HepG2 (cell line): Measurements from ENCODE around the gene ALDH2. TPM values are rescaled to one million over a fixed set of nuclear protein-coding genes. Genes with fewer than 3 reads are reported as not detected.

Experiments used
- ATAC-seq: fragments of 200-7000 bp; cut with Tn5 transposase; 3 replicates; pipeline ENCODE4 v1.9.1; 2020; ENCODE audit warnings: mild to moderate bottlenecking, moderate library complexity
- BruUV-seq: library from RNA; stranded (reverse); fragments of 400-500 nt; replicated peaks from 2 replicates; lab custom pipeline; 2021; lab: Mats Ljungman, UMichigan
- CTCF ChIA-PET: fragments of 300-600 bp; formaldehyde crosslinking; extraction: SDS; loops from one replicate; lab custom pipeline; 2021; ENCODE audit warnings: low total read pairs, inconsistent platforms, low intra/inter-chr PET ratio; lab: Yijun Ruan, JAX
- POLR2A ChIA-PET: fragments of 350-600 bp; sonication (Branson Sonifier 250); formaldehyde crosslinking; loops from one replicate; lab custom pipeline; 2020; ENCODE audit warnings: antibody characterized with exemption, inconsistent platforms; lab: Yijun Ruan, JAX
- DNase-seq: peaks from one replicate; pipeline ENCODE4 v3.0.0-alpha.2; 2015; ENCODE audit warnings: low spot score
- FAIRE-seq: peaks from 3 replicates; lab custom pipeline; 2011; peaks lifted over from hg19 to GRCh38; lab: Jason Lieb, UNC
- H2AFZ ChIP-seq: one replicate; pipeline ENCODE4 v1.6.1; 2011; ENCODE audit warnings: low read length, inconsistent platforms
- H3K27ac ChIP-seq: fragments of 300-600 bp; 3 replicates; pipeline ENCODE4 v1.8.0; 2011; ENCODE audit warnings: mixed run types, mild to moderate bottlenecking, mixed read lengths, low read length, inconsistent platforms; ENCODE audit not compliant: insufficient read depth; ENCODE audit errors: extremely low read length
- H3K27me3 ChIP-seq, 2 experiments: fragments of 200-600 bp in 1 of 2; 2 replicates in 1 of 2; 3 replicates in 1 of 2; pipeline versions ENCODE4 v1.6.0 to v1.8.0; 2011; ENCODE audit warnings: low read length in 2 of 2, mild to moderate bottlenecking in 2 of 2, moderate library complexity in 2 of 2, inconsistent platforms in 1 of 2; ENCODE audit not compliant: insufficient read depth in 2 of 2, control insufficient read depth in 1 of 2
- H3K36me3 ChIP-seq, 2 experiments: fragments of 200-600 bp in 1 of 2; replicated peaks in 1 of 2; 2 replicates in 1 of 2; 3 replicates in 1 of 2; pipeline versions ENCODE4 v1.5.1 to v1.8.0; 2011; ENCODE audit warnings: low read length in 2 of 2, inconsistent platforms in 1 of 2; ENCODE audit not compliant: insufficient read depth in 2 of 2, control insufficient read depth in 1 of 2
- H3K4me1 ChIP-seq: 2 replicates; pipeline ENCODE4 v1.5.1; 2012; ENCODE audit warnings: low read length, inconsistent platforms; ENCODE audit not compliant: insufficient read depth
- H3K4me2 ChIP-seq: 2 replicates; pipeline ENCODE4 v1.6.0; 2011; ENCODE audit warnings: low read depth, low read length, inconsistent platforms
- H3K4me3 ChIP-seq, 3 experiments: fragments of 200-600 bp in 1 of 3; sonication (generic), shearing (Covaris generic) in 1 of 3; replicated peaks in 1 of 3; 2 replicates each; pipeline ENCODE4 v1.5.1; 2011 to 2016; ENCODE audit warnings: low read length in 3 of 3, inconsistent platforms in 2 of 3, low read depth in 2 of 3, mild to moderate bottlenecking in 2 of 3, control low read depth in 1 of 3, mixed read lengths in 1 of 3; ENCODE audit not compliant: insufficient read depth in 1 of 3
- H3K79me2 ChIP-seq: one replicate; pipeline ENCODE4 v1.6.1; 2011; ENCODE audit warnings: low read length, inconsistent platforms; ENCODE audit not compliant: insufficient read depth
- H3K9ac ChIP-seq: 2 replicates; pipeline ENCODE4 v1.6.0; 2011; ENCODE audit warnings: mild to moderate bottlenecking, low read depth, low read length, inconsistent platforms; ENCODE audit not compliant: insufficient read depth
- H3K9me3 ChIP-seq: 2 replicates; pipeline ENCODE4 v1.5.1; 2012; ENCODE audit warnings: mild to moderate bottlenecking, low read length
- H4K20me1 ChIP-seq: 2 replicates; pipeline ENCODE4 v1.6.0; 2011; ENCODE audit warnings: inconsistent platforms, mild to moderate bottlenecking, low read length, moderate library complexity; ENCODE audit not compliant: insufficient read depth
- AGO2 ChIP-seq: fragments of 200-400 bp; formaldehyde crosslinking; optimal IDR thresholded peaks from 2 replicates; pipeline ENCODE3; 2017; ENCODE audit warnings: mild to moderate bottlenecking, low read depth, low read length, moderate library complexity
- U2AF1 ChIP-seq: fragments of 200-400 bp; formaldehyde crosslinking; optimal IDR thresholded peaks from 2 replicates; pipeline ENCODE3; 2017; ENCODE audit warnings: mild to moderate bottlenecking, low read depth, low read length
- ZNF121 ChIP-seq: sonication (generic); formaldehyde crosslinking; IDR thresholded peaks from 2 replicates; pipeline ENCODE4 v1.5.0; 2020; ENCODE audit warnings: mild to moderate bottlenecking, missing genetic modification reagents
- ZNF33A ChIP-seq: sonication (generic); formaldehyde crosslinking; IDR thresholded peaks from 2 replicates; pipeline ENCODE4 v1.5.1; 2020; ENCODE audit warnings: missing genetic modification reagents, mild to moderate bottlenecking, moderate library complexity, borderline replicate concordance
- ZNF44 ChIP-seq: sonication (generic); formaldehyde crosslinking; IDR thresholded peaks from 2 replicates; pipeline ENCODE4 v1.5.1; 2020; ENCODE audit warnings: mild to moderate bottlenecking, missing genetic modification reagents
- ZNF512B ChIP-seq: sonication (generic); formaldehyde crosslinking; IDR thresholded peaks from 2 replicates; pipeline ENCODE4 v1.5.1; 2020; ENCODE audit warnings: missing genetic modification reagents, mild to moderate bottlenecking, borderline replicate concordance
- ZNF605 ChIP-seq: sonication (generic); formaldehyde crosslinking; IDR thresholded peaks from 2 replicates; pipeline ENCODE4 v1.8.0; 2022; ENCODE audit warnings: mild to moderate bottlenecking, missing genetic modification reagents
- ZNF644 ChIP-seq: IDR thresholded peaks from 2 replicates; pipeline ENCODE4 v1.6.1; 2016; ENCODE audit warnings: low read depth
- WGBS: methylation state at CpG from one replicate; pipeline ENCODE4 v1.1.6; 2017; ENCODE audit warnings: low lambda C conversion rate; 5-methylcytosine and 5-hydroxymethylcytosine counted together
- in situ Hi-C: cut with HindIII; loops from 2 replicates; pipeline ENCODE4 v1.10.0; 2017; ENCODE audit warnings: low pct_unique_long_range_greater_than_20kb; ENCODE audit not compliant: extremely low pct_ligation_motif_present
- intact Hi-C: fragments of 100-400 bp; cut with micrococcal nuclease; formaldehyde crosslinking; loops from one replicate; pipeline ENCODE4 v1.10.0; 2022; ENCODE audit not compliant: unreplicated experiment
- polyA plus RNA-seq, 8 experiments: library from polyadenylated mRNA; depleted of rRNA in 3 of 8; stranded (reverse) in 7 of 8; unstranded in 1 of 8; fragments of >200 nt; fragmentation: Illumina TruSeq in 4 of 8; extraction: Trizol in 4 of 8; gene quantifications; 2 replicates each; pipeline versions ENCODE4 v1.2.1 to v1.2.3, GENCODE V29; 2011 to 2016; ENCODE audit warnings: low read depth in 4 of 8, missing spikeins in 1 of 8, mixed read lengths in 1 of 8; ENCODE audit not compliant: insufficient read depth in 1 of 8
- total RNA-seq, 5 experiments: library from RNA; depleted of rRNA; stranded (reverse); fragments of >200 nt; fragmentation: Illumina TruSeq; extraction: Trizol; gene quantifications; 2 replicates each; pipeline ENCODE4 v1.2.3, GENCODE V29; 2016; ENCODE audit warnings: low read depth in 1 of 5
- TF ChIP-seq, protein P1 (sequence below): sonication (generic); formaldehyde crosslinking; IDR thresholded peaks from 2 replicates; pipeline ENCODE4 v1.8.1; 2022; ENCODE audit warnings: low read depth, mild to moderate bottlenecking, missing genetic modification reagents
- TF ChIP-seq, protein P2 (sequence below): sonication (generic); formaldehyde crosslinking; IDR thresholded peaks from 2 replicates; pipeline ENCODE4 v1.4.0; 2020; ENCODE audit warnings: missing genetic modification reagents, borderline replicate concordance

Gene ALDH2
- total and polyA plus RNA-seq, 2 of the 13 experiments (the other 11 are each of a cell fraction or from before 2014, with no cell fraction given) = 78.8 to 103 TPM

- ChIA-PET CTCF (interaction anchor here (4.2 kb wide), 1 partner anchor 32 kb away, joined by 43 read pairs; no protein-coding TSS in a partner anchor), POLR2A (no interaction called here)
- in situ Hi-C loops (loop anchor here (5.0 to 10.0 kb wide), 2 partner anchors 36 to 59 kb away; no protein-coding TSS in a partner anchor), intact Hi-C loops (no loop called here)
- Histone ChIP-seq H3K9ac (no peak overlapping the region), H4K20me1 (no peaks in the 10 kb centered on the region), H3K36me3 (no peaks in the 10 kb centered on the region), H3K4me3 (no peak overlapping the region), H3K79me2 (no peaks in the 10 kb centered on the region), H3K9me3 (no peaks in the 10 kb centered on the region), H3K4me1 (peaks cover 9% of the 10 kb centered on the region), H2AFZ (no peak overlapping the region), H3K4me2 (no peak overlapping the region), H3K27me3 (no peaks in the 10 kb centered on the region), H3K27ac (no peak overlapping the region)
- WGBS = 100% methylated on average over 2 of the region's 15 CpGs
- peak; percentile 1 for TF ChIP-seq AGO2
- no peak for TF ChIP-seq ZNF33A
- no TSS peak for BruUV-seq
- no peak for ATAC-seq
- no peak for FAIRE-seq
- no peak for DNase-seq
These were observed 10.5 kb upstream of the ALDH2 start for GRCh38 chr12:111756196-111756595.

GRCh38 chr12:111756681-111757080 lies 10.1 kb upstream of the ALDH2 start:
- 89% methylated on average over 6 of the region's 7 CpGs for WGBS
- Histone ChIP-seq H4K20me1 (no peaks in the 10 kb centered on the region), H3K79me2 (no peaks in the 10 kb centered on the region), H3K9me3 (no peaks in the 10 kb centered on the region), H3K4me2 (no peak overlapping the region), H3K36me3 (no peaks in the 10 kb centered on the region), H3K27me3 (no peaks in the 10 kb centered on the region), H3K9ac (no peak overlapping the region), H3K27ac (no peak overlapping the region), H3K4me3 (no peak overlapping the region), H2AFZ (no peak overlapping the region), H3K4me1 (peaks cover 9% of the 10 kb centered on the region)
- in situ Hi-C loops (loop anchor here (5.0 to 10.0 kb wide), 2 partner anchors 36 to 58 kb away; no protein-coding TSS in a partner anchor), intact Hi-C loops (no loop called here)
- no peak for DNase-seq
- no TSS peak for BruUV-seq
- no peak for ATAC-seq
- ChIA-PET CTCF (interaction anchor here (4.2 kb wide), 1 partner anchor 31 kb away, joined by 43 read pairs; no protein-coding TSS in a partner anchor), POLR2A (no interaction called here)
- FAIRE-seq = no peak
- TF ChIP-seq ZNF605 (CRISPR knock-in tag) = no peak
- TF ChIP-seq ZNF512B (CRISPR knock-in tag) = no peak
- no peak for TF ChIP-seq ZNF121 (CRISPR knock-in tag)
- TF ChIP-seq, protein P1, sequence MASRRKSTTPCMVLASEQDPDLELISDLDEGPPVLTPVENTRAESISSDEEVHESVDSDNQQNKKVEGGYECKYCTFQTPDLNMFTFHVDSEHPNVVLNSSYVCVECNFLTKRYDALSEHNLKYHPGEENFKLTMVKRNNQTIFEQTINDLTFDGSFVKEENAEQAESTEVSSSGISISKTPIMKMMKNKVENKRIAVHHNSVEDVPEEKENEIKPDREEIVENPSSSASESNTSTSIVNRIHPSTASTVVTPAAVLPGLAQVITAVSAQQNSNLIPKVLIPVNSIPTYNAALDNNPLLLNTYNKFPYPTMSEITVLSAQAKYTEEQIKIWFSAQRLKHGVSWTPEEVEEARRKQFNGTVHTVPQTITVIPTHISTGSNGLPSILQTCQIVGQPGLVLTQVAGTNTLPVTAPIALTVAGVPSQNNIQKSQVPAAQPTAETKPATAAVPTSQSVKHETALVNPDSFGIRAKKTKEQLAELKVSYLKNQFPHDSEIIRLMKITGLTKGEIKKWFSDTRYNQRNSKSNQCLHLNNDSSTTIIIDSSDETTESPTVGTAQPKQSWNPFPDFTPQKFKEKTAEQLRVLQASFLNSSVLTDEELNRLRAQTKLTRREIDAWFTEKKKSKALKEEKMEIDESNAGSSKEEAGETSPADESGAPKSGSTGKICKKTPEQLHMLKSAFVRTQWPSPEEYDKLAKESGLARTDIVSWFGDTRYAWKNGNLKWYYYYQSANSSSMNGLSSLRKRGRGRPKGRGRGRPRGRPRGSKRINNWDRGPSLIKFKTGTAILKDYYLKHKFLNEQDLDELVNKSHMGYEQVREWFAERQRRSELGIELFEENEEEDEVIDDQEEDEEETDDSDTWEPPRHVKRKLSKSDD = no peak
- TF ChIP-seq ZNF44 = no peak
- TF ChIP-seq, protein P2, sequence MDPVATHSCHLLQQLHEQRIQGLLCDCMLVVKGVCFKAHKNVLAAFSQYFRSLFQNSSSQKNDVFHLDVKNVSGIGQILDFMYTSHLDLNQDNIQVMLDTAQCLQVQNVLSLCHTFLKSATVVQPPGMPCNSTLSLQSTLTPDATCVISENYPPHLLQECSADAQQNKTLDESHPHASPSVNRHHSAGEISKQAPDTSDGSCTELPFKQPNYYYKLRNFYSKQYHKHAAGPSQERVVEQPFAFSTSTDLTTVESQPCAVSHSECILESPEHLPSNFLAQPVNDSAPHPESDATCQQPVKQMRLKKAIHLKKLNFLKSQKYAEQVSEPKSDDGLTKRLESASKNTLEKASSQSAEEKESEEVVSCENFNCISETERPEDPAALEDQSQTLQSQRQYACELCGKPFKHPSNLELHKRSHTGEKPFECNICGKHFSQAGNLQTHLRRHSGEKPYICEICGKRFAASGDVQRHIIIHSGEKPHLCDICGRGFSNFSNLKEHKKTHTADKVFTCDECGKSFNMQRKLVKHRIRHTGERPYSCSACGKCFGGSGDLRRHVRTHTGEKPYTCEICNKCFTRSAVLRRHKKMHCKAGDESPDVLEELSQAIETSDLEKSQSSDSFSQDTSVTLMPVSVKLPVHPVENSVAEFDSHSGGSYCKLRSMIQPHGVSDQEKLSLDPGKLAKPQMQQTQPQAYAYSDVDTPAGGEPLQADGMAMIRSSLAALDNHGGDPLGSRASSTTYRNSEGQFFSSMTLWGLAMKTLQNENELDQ (CRISPR knock-in tag) = no peak
- no peak for TF ChIP-seq U2AF1
- no peak for TF ChIP-seq ZNF644 (CRISPR knock-in tag)
